ENCODE results near the gene CRIM1.

GRCh38 chr2:36478332-36478738, 122.8 kb downstream of the CRIM1 start:
- TF ChIP-seq CTCF (conservative IDR thresholded peaks at IDR 0.05 in 1 of 2, IDR thresholded peaks at IDR 0.05 in 1 of 2; ENCODE audit: low read depth in 1 of 2, low read length in 2 of 2) = no peak
- TF ChIP-seq EZH2 (IDR thresholded peaks at IDR 0.05; ENCODE audit: low read length, missing control alignments) = no peak

Data from fibroblast of lung (primary cell).